ENCODE data around the gene FKBP5.

DNA sequence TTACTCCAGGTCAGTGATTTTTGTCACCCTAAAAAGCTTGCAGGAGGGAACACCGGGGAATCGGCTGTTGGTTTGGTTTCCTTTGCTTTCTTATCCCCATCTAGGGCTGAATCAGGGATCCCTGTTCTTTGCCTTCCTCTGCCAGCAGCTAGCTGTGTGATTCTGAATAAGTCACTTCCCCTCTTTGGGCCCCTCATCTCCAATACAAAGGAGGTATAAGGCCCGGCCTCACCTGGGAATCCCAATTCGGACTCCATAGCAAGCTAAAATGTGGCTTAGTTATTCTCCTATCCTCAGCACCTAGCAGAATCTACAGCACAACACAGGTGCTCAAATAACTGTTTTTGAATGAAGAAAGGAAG lies 29.6 kb upstream of the FKBP5 start:
- no peak for TF ChIP-seq CTCF (IDR thresholded peaks at IDR 0.05; ENCODE audit: insufficient read depth, low read length)
- peak; percentile 44 for TF ChIP-seq SPI1 (IDR thresholded peaks at IDR 0.05; ENCODE audit: borderline replicate concordance, low read depth)
- TF ChIP-seq, protein P1, sequence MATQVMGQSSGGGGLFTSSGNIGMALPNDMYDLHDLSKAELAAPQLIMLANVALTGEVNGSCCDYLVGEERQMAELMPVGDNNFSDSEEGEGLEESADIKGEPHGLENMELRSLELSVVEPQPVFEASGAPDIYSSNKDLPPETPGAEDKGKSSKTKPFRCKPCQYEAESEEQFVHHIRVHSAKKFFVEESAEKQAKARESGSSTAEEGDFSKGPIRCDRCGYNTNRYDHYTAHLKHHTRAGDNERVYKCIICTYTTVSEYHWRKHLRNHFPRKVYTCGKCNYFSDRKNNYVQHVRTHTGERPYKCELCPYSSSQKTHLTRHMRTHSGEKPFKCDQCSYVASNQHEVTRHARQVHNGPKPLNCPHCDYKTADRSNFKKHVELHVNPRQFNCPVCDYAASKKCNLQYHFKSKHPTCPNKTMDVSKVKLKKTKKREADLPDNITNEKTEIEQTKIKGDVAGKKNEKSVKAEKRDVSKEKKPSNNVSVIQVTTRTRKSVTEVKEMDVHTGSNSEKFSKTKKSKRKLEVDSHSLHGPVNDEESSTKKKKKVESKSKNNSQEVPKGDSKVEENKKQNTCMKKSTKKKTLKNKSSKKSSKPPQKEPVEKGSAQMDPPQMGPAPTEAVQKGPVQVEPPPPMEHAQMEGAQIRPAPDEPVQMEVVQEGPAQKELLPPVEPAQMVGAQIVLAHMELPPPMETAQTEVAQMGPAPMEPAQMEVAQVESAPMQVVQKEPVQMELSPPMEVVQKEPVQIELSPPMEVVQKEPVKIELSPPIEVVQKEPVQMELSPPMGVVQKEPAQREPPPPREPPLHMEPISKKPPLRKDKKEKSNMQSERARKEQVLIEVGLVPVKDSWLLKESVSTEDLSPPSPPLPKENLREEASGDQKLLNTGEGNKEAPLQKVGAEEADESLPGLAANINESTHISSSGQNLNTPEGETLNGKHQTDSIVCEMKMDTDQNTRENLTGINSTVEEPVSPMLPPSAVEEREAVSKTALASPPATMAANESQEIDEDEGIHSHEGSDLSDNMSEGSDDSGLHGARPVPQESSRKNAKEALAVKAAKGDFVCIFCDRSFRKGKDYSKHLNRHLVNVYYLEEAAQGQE (IDR thresholded peaks at IDR 0.05; ENCODE audit: insufficient replicate concordance, low read depth), result no peak
- no peak for TF ChIP-seq POLR2AphosphoS5 (IDR thresholded peaks at IDR 0.05; ENCODE audit: low read depth)
- TF ChIP-seq GABPA (IDR thresholded peaks at IDR 0.05; ENCODE audit: low read depth), result no peak
